Karpas-422 (cell line): ENCODE data around the gene MAD2L2. TPM values are rescaled to one million over a fixed set of nuclear protein-coding genes. Genes with fewer than 3 reads are reported as not detected.

Source experiments
- DNase-seq: peaks from one replicate; pipeline ENCODE4 v3.0.0-alpha.2; 2015
- H2AFZ ChIP-seq: fragments of 200-600 bp; sonication (generic); 2 replicates; pipeline ENCODE4 v1.6.1; 2014; ENCODE audit warnings: antibody characterized with exemption, low read length, mixed read lengths
- H3K27ac ChIP-seq: fragments of 200-600 bp; sonication (generic); 2 replicates; pipeline ENCODE4 v1.5.1; 2014; ENCODE audit warnings: mild to moderate bottlenecking, low read length, moderate library complexity
- H3K27me3 ChIP-seq: fragments of 200-600 bp; sonication (generic); 2 replicates; pipeline ENCODE4 v1.6.1; 2014; ENCODE audit warnings: low read length, mixed read lengths
- H3K36me3 ChIP-seq: fragments of 200-600 bp; sonication (generic); 2 replicates; pipeline ENCODE4 v1.6.1; 2014; ENCODE audit warnings: low read length, mixed read lengths; ENCODE audit not compliant: insufficient read depth
- H3K4me1 ChIP-seq: fragments of 200-600 bp; sonication (generic); 2 replicates; pipeline ENCODE4 v1.6.1; 2014; ENCODE audit warnings: mild to moderate bottlenecking, low read length, mixed read lengths
- H3K4me2 ChIP-seq: fragments of 200-600 bp; sonication (generic); 2 replicates; pipeline ENCODE4 v1.6.1; 2014; ENCODE audit warnings: low read length, low read depth, mild to moderate bottlenecking; ENCODE audit not compliant: poor library complexity, severe bottlenecking
- H3K4me3 ChIP-seq: fragments of 200-600 bp; sonication (generic); 2 replicates; pipeline ENCODE4 v1.5.1; 2014; ENCODE audit warnings: mild to moderate bottlenecking, antibody characterized with exemption, low read length, mixed read lengths
- H3K79me2 ChIP-seq: fragments of 200-600 bp; sonication (generic); 2 replicates; pipeline ENCODE4 v1.6.1; 2014; ENCODE audit warnings: mild to moderate bottlenecking, low read length, mixed read lengths
- H3K9ac ChIP-seq: fragments of 200-600 bp; sonication (generic); 2 replicates; pipeline ENCODE4 v1.6.0; 2014; ENCODE audit warnings: low read length
- H3K9me2 ChIP-seq: fragments of 200-600 bp; sonication (generic), shearing (Covaris generic); replicated peaks from 2 replicates; pipeline ENCODE4 v1.6.0; 2014; ENCODE audit warnings: mild to moderate bottlenecking, low read length, moderate library complexity; ENCODE audit not compliant: insufficient read depth
- H3K9me3 ChIP-seq: fragments of 300-700, 200-600 bp; sonication (generic); 2 replicates; pipeline ENCODE4 v1.6.1; 2014; ENCODE audit warnings: low read length, mixed read lengths
- H4K20me1 ChIP-seq: fragments of 200-600 bp; sonication (generic); 2 replicates; pipeline ENCODE4 v1.6.1; 2014; ENCODE audit warnings: mild to moderate bottlenecking, antibody characterized with exemption, low read length, low read depth; ENCODE audit not compliant: insufficient read depth
- total RNA-seq: library from RNA; depleted of rRNA; stranded (reverse); fragments of >200 nt; shearing (Covaris generic); gene quantifications from 2 replicates; pipeline ENCODE4 v1.2.3, GENCODE V29; 2014; ENCODE audit warnings: low replicate concordance

MAD2L2 gene
- total RNA-seq, 1 experiment from 2014 or later: 89.3 TPM

GRCh38 chr1:11708554-11709350, 27.8 kb upstream of the MAD2L2 start:
- Histone ChIP-seq H3K4me1 (no peaks in the 10 kb centered on the region), H3K4me3 (no peak overlapping the region), H3K9ac (no peak overlapping the region), H3K27ac (no peak overlapping the region), H2AFZ (no peak overlapping the region), H3K9me3 (no peaks in the 10 kb centered on the region), H3K27me3 (no peaks in the 10 kb centered on the region), H3K4me2 (no peak overlapping the region), H3K36me3 (no peaks in the 10 kb centered on the region), H3K79me2 (no peaks in the 10 kb centered on the region), H3K9me2 (no peaks in the 10 kb centered on the region), H4K20me1 (no peaks in the 10 kb centered on the region)
- DNase-seq: no peak

DNA sequence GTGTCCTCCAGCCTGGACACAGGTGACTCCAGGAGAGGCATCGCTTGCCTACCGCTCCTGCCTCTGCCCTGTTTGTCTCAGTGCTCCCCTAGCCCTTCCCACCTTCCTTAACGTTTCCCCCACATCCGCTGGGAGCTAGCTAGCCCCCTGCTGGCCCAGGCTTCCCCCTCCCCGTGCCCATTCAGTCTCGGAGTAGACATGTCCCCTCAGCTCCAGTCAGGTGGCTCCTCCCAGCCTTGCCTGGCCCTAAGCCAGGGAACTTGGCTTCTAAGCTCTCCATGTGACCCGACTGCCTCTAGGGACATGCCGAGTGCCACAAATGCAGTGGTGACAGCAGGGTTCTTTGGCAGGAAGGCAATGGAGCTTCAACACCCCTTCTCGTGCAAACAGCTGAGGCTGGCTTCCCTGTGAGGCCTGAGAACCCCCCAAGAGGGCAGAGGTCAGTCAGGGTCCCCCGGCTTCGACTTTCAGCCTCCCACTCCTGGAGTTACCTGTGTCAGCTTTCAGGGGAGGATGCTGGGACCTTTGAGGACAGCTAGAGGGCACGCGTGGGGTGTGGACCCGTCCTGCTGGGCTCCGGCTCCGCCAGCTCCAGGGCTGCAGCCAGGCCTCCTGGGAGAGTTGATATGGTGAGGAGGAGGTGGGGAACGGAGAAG, 26.8 kb upstream of the MAD2L2 start:
- Histone ChIP-seq H3K36me3 (no peaks in the 10 kb centered on the region), H3K9me3 (no peaks in the 10 kb centered on the region), H2AFZ (no peak overlapping the region), H3K9me2 (no peaks in the 10 kb centered on the region), H3K9ac (no peak overlapping the region), H3K79me2 (no peaks in the 10 kb centered on the region), H3K27me3 (no peaks in the 10 kb centered on the region), H3K27ac (no peak overlapping the region), H4K20me1 (no peaks in the 10 kb centered on the region), H3K4me3 (no peak overlapping the region), H3K4me2 (no peak overlapping the region), H3K4me1 (no peaks in the 10 kb centered on the region)
- peak; percentile 55 for DNase-seq

- Histone ChIP-seq H2AFZ (no peak overlapping the region), H3K9me2 (no peaks in the 10 kb centered on the region), H3K27me3 (no peaks in the 10 kb centered on the region), H3K4me3 (no peak overlapping the region), H3K4me1 (no peaks in the 10 kb centered on the region), H3K36me3 (no peaks in the 10 kb centered on the region), H3K4me2 (no peak overlapping the region), H3K27ac (no peak overlapping the region), H3K9ac (no peak overlapping the region), H3K79me2 (no peaks in the 10 kb centered on the region), H3K9me3 (no peaks in the 10 kb centered on the region), H4K20me1 (no peaks in the 10 kb centered on the region)
- DNase-seq: no peak
Observed at GRCh38 chr1:11706292-11706691, 25.3 kb upstream of the MAD2L2 start.

DNA sequence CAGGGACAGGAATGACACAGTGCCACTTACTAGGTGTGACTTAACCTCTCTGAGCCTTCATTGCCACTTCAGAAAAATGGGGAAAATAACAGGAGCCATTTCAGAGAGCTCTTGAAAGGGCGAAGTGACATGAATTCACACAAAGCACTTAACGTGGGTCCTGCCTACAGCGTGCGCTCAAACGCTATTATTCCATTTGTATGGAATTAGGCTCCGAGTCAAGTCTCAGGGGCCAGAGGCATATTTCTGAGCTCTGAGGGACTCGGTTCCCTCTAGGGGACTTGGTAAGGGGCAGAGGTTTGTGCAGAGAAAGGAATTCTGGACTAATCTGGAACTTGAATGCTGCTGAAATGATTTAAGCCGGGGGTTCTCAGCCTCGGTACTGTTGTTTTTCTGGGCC, 24.6 kb upstream of the MAD2L2 start:
- Histone ChIP-seq H3K4me1 (no peaks in the 10 kb centered on the region), H3K9me3 (no peaks in the 10 kb centered on the region), H2AFZ (no peak overlapping the region), H3K27me3 (no peaks in the 10 kb centered on the region), H3K9ac (no peak overlapping the region), H3K4me2 (no peak overlapping the region), H3K4me3 (no peak overlapping the region), H3K36me3 (no peaks in the 10 kb centered on the region), H3K9me2 (no peaks in the 10 kb centered on the region), H3K79me2 (no peaks in the 10 kb centered on the region), H4K20me1 (no peaks in the 10 kb centered on the region), H3K27ac (no peak overlapping the region)
- DNase-seq: no peak

- Histone ChIP-seq H3K27me3 (no peaks in the 10 kb centered on the region), H3K9me2 (no peaks in the 10 kb centered on the region), H3K4me3 (no peak overlapping the region), H4K20me1 (no peaks in the 10 kb centered on the region), H3K36me3 (no peaks in the 10 kb centered on the region), H3K4me1 (no peaks in the 10 kb centered on the region), H2AFZ (no peak overlapping the region), H3K4me2 (no peak overlapping the region), H3K79me2 (no peaks in the 10 kb centered on the region), H3K9ac (no peak overlapping the region), H3K9me3 (no peaks in the 10 kb centered on the region), H3K27ac (no peak overlapping the region)
- no peak for DNase-seq
Observed at GRCh38 chr1:11704691-11705475, 23.9 kb upstream of the MAD2L2 start.

DNA sequence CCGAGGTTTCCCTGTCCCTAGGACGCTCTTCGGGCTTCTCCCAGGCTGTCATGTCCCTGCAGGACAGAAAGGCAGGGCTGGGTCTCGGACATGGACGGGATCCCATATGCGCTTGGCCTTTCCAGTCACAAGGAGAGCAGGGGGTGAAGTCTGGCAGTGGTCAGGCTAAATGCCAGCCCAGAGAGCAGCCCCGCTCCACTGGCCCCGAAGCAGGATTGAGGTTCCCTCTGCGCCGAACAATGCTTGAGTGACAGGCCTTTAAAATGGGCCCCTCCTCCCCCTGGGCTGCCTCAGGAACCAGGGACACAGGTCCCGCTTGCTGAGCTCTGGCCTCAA, 23.2 kb upstream of the MAD2L2 start:
- Histone ChIP-seq H3K27ac (no peak overlapping the region), H3K79me2 (no peaks in the 10 kb centered on the region), H2AFZ (no peak overlapping the region), H3K4me3 (no peak overlapping the region), H3K9me2 (no peaks in the 10 kb centered on the region), H3K4me2 (no peak overlapping the region), H3K36me3 (no peaks in the 10 kb centered on the region), H3K27me3 (no peaks in the 10 kb centered on the region), H3K9me3 (no peaks in the 10 kb centered on the region), H3K4me1 (no peaks in the 10 kb centered on the region), H4K20me1 (no peaks in the 10 kb centered on the region), H3K9ac (no peak overlapping the region)
- DNase-seq: no peak

- no peak overlapping the region for H2AFZ ChIP-seq
Observed at GRCh38 chr1:11703357-11704193, 22.6 kb upstream of the MAD2L2 start.

More at GRCh38 chr1:11703357-11704193, 22.6 kb upstream of the MAD2L2 start:
- no peak for DNase-seq
- Histone ChIP-seq H3K4me3 (no peak overlapping the region), H3K9me3 (no peaks in the 10 kb centered on the region), H3K9ac (no peak overlapping the region), H3K4me1 (no peaks in the 10 kb centered on the region), H3K79me2 (no peaks in the 10 kb centered on the region), H3K4me2 (no peak overlapping the region), H4K20me1 (no peaks in the 10 kb centered on the region), H3K27ac (no peak overlapping the region), H3K36me3 (no peaks in the 10 kb centered on the region), H3K9me2 (no peaks in the 10 kb centered on the region), H3K27me3 (no peaks in the 10 kb centered on the region)
